SU-DHL-6 (cell line): ENCODE measurements around the gene NCBP1.
"Not testable (repeated sequence)": the region's sequence is repeated elsewhere in the genome, so short reads cannot be mapped to it uniquely, and the experiment has no call there.

Source experiments
- H2AFZ ChIP-seq: fragments of 200-600 bp; sonication (generic); 2 replicates; pipeline ENCODE4 v1.6.1; 2014; ENCODE audit warnings: low read depth, mild to moderate bottlenecking, moderate library complexity, mixed read lengths, antibody characterized with exemption, low read length; ENCODE audit not compliant: severe bottlenecking
- H3F3A ChIP-seq: fragments of 200-600 bp; shearing (Covaris generic); 2 replicates; pipeline ENCODE4 v1.6.0; 2016; ENCODE audit warnings: antibody characterized with exemption, mild to moderate bottlenecking; ENCODE audit not compliant: insufficient read depth
- H3K27ac ChIP-seq: fragments of 200-600 bp; sonication (generic); 2 replicates; pipeline ENCODE4 v1.5.1; 2016; ENCODE audit warnings: low read depth, mild to moderate bottlenecking, low read length, moderate library complexity, mixed read lengths
- H3K27me3 ChIP-seq: fragments of 200-600 bp; sonication (generic), shearing (Covaris generic); 2 replicates; pipeline ENCODE4 v1.6.0; 2014; ENCODE audit warnings: mild to moderate bottlenecking, low read length
- H3K36me3 ChIP-seq: fragments of 200-600 bp; sonication (generic); 2 replicates; pipeline ENCODE4 v1.6.1; 2014; ENCODE audit warnings: mild to moderate bottlenecking, low read length, mixed read lengths
- H3K4me2 ChIP-seq: fragments of 300-600, 200-600 bp; shearing (Covaris generic), sonication (generic); 2 replicates; pipeline ENCODE4 v1.6.0; 2014; ENCODE audit warnings: low read length, low read depth, mild to moderate bottlenecking; ENCODE audit not compliant: poor library complexity, severe bottlenecking
- H3K4me3 ChIP-seq: fragments of 200-600 bp; sonication (generic); 2 replicates; pipeline ENCODE4 v1.5.1; 2014; ENCODE audit warnings: antibody characterized with exemption, low read length, mild to moderate bottlenecking, mixed read lengths; ENCODE audit not compliant: insufficient read depth, poor library complexity, severe bottlenecking
- H3K79me2 ChIP-seq: fragments of 200-600 bp; sonication (generic); 2 replicates; pipeline ENCODE4 v1.6.1; 2014; ENCODE audit warnings: mild to moderate bottlenecking, low read length, moderate library complexity; ENCODE audit not compliant: insufficient read depth
- H3K9ac ChIP-seq: fragments of 200-600 bp; sonication (generic); 2 replicates; pipeline ENCODE4 v1.7.0; 2014; ENCODE audit warnings: mild to moderate bottlenecking, low read length
- H3K9me2 ChIP-seq: fragments of 200-600 bp; sonication (generic); replicated peaks from 2 replicates; pipeline ENCODE4 v1.6.1; 2014; ENCODE audit warnings: low read length; ENCODE audit not compliant: insufficient read depth
- H3K9me3 ChIP-seq: fragments of 200-600 bp; sonication (generic); 2 replicates; pipeline ENCODE4 v1.6.1; 2014; ENCODE audit warnings: low read length, mixed read lengths; ENCODE audit not compliant: insufficient read depth
- H4K20me1 ChIP-seq: fragments of 200-600 bp; sonication (generic); 2 replicates; pipeline ENCODE4 v1.6.1; 2014; ENCODE audit warnings: low read depth, mild to moderate bottlenecking, antibody characterized with exemption, low read length, moderate library complexity, mixed read lengths
- EZH2phosphoT487 ChIP-seq: fragments of 200-600 bp; sonication (generic), shearing (Covaris generic); conservative IDR thresholded peaks from 2 replicates; pipeline ENCODE4 v1.6.1; 2018; ENCODE audit warnings: mild to moderate bottlenecking, antibody characterized with exemption, low read length, moderate library complexity, mixed read lengths
- TF ChIP-seq, protein P1 (sequence below): fragments of 200-600 bp; sonication (generic); IDR thresholded peaks from one replicate; pipeline ENCODE4 v1.5.1; 2017; ENCODE audit warnings: antibody characterized with exemption, mild to moderate bottlenecking, low read length, moderate library complexity; ENCODE audit not compliant: insufficient read depth, poor library complexity, severe bottlenecking

The NCBP1 gene, protein sequence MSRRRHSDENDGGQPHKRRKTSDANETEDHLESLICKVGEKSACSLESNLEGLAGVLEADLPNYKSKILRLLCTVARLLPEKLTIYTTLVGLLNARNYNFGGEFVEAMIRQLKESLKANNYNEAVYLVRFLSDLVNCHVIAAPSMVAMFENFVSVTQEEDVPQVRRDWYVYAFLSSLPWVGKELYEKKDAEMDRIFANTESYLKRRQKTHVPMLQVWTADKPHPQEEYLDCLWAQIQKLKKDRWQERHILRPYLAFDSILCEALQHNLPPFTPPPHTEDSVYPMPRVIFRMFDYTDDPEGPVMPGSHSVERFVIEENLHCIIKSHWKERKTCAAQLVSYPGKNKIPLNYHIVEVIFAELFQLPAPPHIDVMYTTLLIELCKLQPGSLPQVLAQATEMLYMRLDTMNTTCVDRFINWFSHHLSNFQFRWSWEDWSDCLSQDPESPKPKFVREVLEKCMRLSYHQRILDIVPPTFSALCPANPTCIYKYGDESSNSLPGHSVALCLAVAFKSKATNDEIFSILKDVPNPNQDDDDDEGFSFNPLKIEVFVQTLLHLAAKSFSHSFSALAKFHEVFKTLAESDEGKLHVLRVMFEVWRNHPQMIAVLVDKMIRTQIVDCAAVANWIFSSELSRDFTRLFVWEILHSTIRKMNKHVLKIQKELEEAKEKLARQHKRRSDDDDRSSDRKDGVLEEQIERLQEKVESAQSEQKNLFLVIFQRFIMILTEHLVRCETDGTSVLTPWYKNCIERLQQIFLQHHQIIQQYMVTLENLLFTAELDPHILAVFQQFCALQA

DNA sequence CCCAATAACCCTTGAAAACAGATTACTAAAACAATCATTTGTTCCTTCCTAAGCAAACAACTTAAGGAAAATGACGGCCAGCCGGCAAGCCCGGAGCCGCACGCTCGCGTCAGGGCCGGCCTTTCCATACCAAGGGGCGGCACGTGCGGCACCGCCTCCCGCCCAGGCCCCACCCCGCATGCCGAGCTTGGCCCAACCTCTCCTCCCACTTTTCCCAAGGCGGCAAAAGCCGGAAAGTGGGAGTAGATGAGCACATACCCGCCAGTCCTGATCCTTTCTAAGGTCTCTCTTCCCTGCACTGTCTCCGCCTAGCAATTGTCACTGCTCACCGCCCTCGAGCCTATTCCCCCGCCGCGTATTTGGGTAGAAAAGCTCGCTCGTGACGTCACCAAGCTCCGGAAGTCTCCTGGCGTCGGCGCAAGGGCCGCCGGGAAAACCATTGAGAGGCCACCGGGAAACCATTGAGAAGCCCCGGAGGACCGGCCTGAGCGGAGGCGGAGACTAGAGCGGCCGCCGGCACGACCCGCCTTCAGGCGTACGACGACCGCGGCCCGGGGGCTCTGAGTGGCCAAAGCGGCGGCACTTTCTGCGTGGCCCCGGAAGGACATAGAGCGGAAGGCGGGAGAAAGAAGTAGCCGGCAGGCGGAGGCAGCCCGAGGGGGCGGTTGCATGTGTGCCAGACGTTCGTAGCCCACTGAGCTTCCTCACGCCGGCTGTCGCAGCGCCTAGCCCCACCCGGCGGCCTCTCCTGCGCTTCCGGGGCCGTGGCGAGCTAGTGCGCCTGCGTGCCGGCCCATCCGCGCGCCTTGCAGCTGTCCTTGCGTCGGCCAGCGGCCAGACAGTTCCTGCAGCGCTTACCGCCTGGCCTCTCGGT lies at the start of gene NCBP1, which contains the start of gene TSTD2:
Gene NCBP1 (plus strand): TSS at position 837 of the 874 bp plus-strand sequence. CDS start 61 bp downstream, outside the sequence.
Gene TSTD2 (minus strand): TSS at position 384 of the 874 bp plus-strand sequence. CDS start 5,806 bp downstream, outside the sequence.
- Histone ChIP-seq H3K9ac (peak within 1 kb of the TSS; percentile 96), H4K20me1 (peaks cover 18% of the 10 kb centered on the region), H2AFZ (peak within 1 kb of the TSS; percentile 67), H3F3A (no peaks in the 10 kb centered on the region), H3K4me3 (peak within 1 kb of the TSS; percentile 95), H3K79me2 (peaks cover 84% of the 10 kb centered on the region), H3K9me2 (no peaks in the 10 kb centered on the region), H3K27me3 (no peaks in the 10 kb centered on the region), H3K4me2 (peak within 1 kb of the TSS; percentile 86), H3K27ac (peak within 1 kb of the TSS; percentile 89), H3K36me3 (no peaks in the 10 kb centered on the region), H3K9me3 (no peaks in the 10 kb centered on the region)
- TF ChIP-seq, protein P1, sequence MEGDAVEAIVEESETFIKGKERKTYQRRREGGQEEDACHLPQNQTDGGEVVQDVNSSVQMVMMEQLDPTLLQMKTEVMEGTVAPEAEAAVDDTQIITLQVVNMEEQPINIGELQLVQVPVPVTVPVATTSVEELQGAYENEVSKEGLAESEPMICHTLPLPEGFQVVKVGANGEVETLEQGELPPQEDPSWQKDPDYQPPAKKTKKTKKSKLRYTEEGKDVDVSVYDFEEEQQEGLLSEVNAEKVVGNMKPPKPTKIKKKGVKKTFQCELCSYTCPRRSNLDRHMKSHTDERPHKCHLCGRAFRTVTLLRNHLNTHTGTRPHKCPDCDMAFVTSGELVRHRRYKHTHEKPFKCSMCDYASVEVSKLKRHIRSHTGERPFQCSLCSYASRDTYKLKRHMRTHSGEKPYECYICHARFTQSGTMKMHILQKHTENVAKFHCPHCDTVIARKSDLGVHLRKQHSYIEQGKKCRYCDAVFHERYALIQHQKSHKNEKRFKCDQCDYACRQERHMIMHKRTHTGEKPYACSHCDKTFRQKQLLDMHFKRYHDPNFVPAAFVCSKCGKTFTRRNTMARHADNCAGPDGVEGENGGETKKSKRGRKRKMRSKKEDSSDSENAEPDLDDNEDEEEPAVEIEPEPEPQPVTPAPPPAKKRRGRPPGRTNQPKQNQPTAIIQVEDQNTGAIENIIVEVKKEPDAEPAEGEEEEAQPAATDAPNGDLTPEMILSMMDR = no peak
- TF ChIP-seq EZH2phosphoT487 = no peak

DNA sequence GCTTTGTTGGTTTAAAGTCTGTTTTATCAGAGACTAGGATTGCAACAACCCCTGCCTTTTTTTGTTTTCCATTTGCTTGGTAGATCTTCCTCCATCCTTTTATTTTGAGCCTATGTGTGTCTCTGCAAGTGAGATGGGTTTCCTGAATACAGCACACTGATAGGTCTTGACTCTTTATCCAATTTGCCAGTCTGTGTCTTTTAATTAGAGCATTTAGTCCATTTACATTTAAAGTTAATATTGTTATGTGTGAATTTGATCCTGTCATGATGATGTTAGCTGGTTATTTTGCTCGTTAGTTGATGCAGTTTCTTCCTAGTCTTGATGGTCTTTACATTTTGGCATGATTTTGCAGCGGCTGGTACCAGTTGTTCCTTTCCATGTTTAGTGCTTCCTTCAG lies 48.8 kb upstream of the NCBP1 start:
- not testable (repeated sequence) for H3K9ac ChIP-seq, H3K36me3 ChIP-seq, H2AFZ ChIP-seq, H4K20me1 ChIP-seq, H3K9me3 ChIP-seq, H3K9me2 ChIP-seq, H3K4me2 ChIP-seq, H3K27me3 ChIP-seq, H3K27ac ChIP-seq, H3K79me2 ChIP-seq, H3F3A ChIP-seq, H3K4me3 ChIP-seq

DNA sequence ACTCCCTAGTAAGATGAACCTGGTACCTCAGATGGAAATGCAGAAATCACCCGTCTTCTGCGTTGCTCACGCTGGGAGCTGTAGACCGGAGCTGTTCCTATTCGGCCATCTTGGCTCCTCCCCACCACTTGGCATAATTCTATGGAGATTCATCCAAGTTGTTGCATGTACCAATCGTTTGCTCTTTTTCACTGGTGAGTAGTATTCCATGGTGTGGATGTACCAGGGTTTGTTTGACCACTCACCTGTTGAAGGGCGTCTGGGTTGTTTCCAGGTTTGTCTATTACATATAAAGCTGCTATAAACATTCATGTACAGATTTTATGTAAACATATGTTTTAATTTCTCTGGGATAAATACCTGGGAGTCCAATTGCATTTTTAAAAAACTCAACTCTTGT lies 46.7 kb upstream of the NCBP1 start:
- H3K9ac ChIP-seq, H2AFZ ChIP-seq, H3K79me2 ChIP-seq, H3K27ac ChIP-seq, H3K4me3 ChIP-seq, H3K9me2 ChIP-seq, H4K20me1 ChIP-seq, H3K27me3 ChIP-seq, H3K36me3 ChIP-seq, H3K4me2 ChIP-seq, H3F3A ChIP-seq, H3K9me3 ChIP-seq: not testable (repeated sequence)

DNA sequence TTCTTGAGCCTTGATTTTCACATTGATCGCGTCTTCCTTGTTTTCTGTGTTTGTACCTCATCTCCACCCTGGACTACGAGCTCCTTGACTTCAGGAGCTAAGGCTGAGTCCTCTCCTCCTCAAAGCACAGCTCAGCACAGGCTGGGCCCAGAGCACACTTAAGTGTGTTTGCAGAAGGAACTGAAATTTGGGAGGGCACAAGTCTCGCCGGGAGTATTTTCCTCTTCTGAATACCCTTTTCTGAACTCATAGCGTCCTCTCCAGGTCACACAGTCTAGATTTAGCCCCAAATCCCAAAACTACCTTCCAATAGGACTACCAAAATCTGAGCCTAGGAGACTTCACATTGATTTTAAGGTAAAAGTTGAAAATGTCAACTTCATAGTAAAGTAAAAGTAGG lies 42.1 kb upstream of the NCBP1 start:
- Histone ChIP-seq H3K79me2 (no peaks in the 10 kb centered on the region), H3K4me3 (no peak overlapping the region), H3K9me2 (no peaks in the 10 kb centered on the region), H3K9me3 (no peaks in the 10 kb centered on the region), H3F3A (no peaks in the 10 kb centered on the region), H3K27ac (no peak overlapping the region), H3K4me2 (no peak overlapping the region), H3K27me3 (no peaks in the 10 kb centered on the region), H2AFZ (no peak overlapping the region), H3K36me3 (no peaks in the 10 kb centered on the region), H3K9ac (no peak overlapping the region), H4K20me1 (no peaks in the 10 kb centered on the region)
- TF ChIP-seq EZH2phosphoT487 = no peak
- TF ChIP-seq, protein P1 = no peak
